Raji (cell line): ENCODE data around the gene WDR90.

Source experiments
- POLR2A ChIP-seq: IDR thresholded peaks from 2 replicates; pipeline ENCODE4 v1.6.1; 2011; ENCODE audit warnings: low read depth, low read length, control low read depth; ENCODE audit not compliant: insufficient read depth

Gene WDR90

GRCh38 chr16:642189-643049 is 6.7 kb upstream of the WDR90 start:
- no peak for TF ChIP-seq POLR2A

GRCh38 chr16:643050-643368 is 6.2 kb upstream of the WDR90 start:
- TF ChIP-seq POLR2A: no peak

GRCh38 chr16:644556-644955 is 4.6 kb upstream of the WDR90 start:
- TF ChIP-seq POLR2A: no peak

GRCh38 chr16:645852-646678 is 3.1 kb upstream of the WDR90 start:
- TF ChIP-seq POLR2A: peak; percentile 13; the same call in 1 of the 2 replicates

- TF ChIP-seq POLR2A: no peak; the same call in 1 of the 2 replicates
These were observed 2.4 kb upstream of the WDR90 start for GRCh38 chr16:646679-647172.

GRCh38 chr16:647173-647902 is 1.8 kb upstream of the WDR90 start:
- peak; percentile 32; the same call in 1 of the 2 replicates for TF ChIP-seq POLR2A

- TF ChIP-seq POLR2A: peak; percentile 35; the same call in 1 of the 2 replicates
These were observed 939 bp upstream of the WDR90 start for GRCh38 chr16:648071-648780.

GRCh38 chr16:649631-650030 is 466 bp downstream of the WDR90 start:
- TF ChIP-seq POLR2A: no peak

- no peak for TF ChIP-seq POLR2A
These were observed 2.7 kb downstream of the WDR90 start for GRCh38 chr16:651844-652243.

- TF ChIP-seq POLR2A: no peak
These were observed 3.5 kb downstream of the WDR90 start for GRCh38 chr16:652454-653305.

GRCh38 chr16:654034-654433 is 4.9 kb downstream of the WDR90 start:
- no peak for TF ChIP-seq POLR2A

- TF ChIP-seq POLR2A: no peak
These were observed 8.3 kb downstream of the WDR90 start for GRCh38 chr16:657487-657886.

GRCh38 chr16:658679-659571 is 9.8 kb downstream of the WDR90 start:
- TF ChIP-seq POLR2A: no peak
